Measurements from ENCODE around the gene DNAJC3. TPM values are rescaled to one million over a fixed set of nuclear protein-coding genes. Genes with fewer than 3 reads are reported as not detected.
"Not testable (repeated sequence)": the region's sequence is repeated elsewhere in the genome, so short reads cannot be mapped to it uniquely, and the experiment has no call there.

DNAJC3 gene
- total RNA-seq, 1 experiment from 2014 or later, result 22.5 TPM

GRCh38 chr13:95656386-95657015 lies 20.4 kb upstream of the DNAJC3 start:
- H3K27me3 ChIP-seq, result peaks cover 4% of the 10 kb centered on the region
- peaks cover 5% of the 10 kb centered on the region; the same call in 1 of the 2 replicates for H3K9me3 ChIP-seq
- no peak for DNase-seq
- H3K36me3 ChIP-seq, result no peaks in the 10 kb centered on the region
- no peak overlapping the region for H3K4me3 ChIP-seq

- DNase-seq, result no peak
- H3K36me3 ChIP-seq, result no peaks in the 10 kb centered on the region
- H3K4me3 ChIP-seq, result no peak overlapping the region
Measured at GRCh38 chr13:95659500-95659899, 17.4 kb upstream of the DNAJC3 start.

GRCh38 chr13:95660981-95661581 lies 15.9 kb upstream of the DNAJC3 start:
- H3K4me3 ChIP-seq, result no peak overlapping the region
- no peak for DNase-seq
- H3K27me3 ChIP-seq, result no peaks in the 10 kb centered on the region
- no peaks in the 10 kb centered on the region for H3K36me3 ChIP-seq
- H3K9me3 ChIP-seq, result peaks cover 11% of the 10 kb centered on the region

More at GRCh38 chr13:95659500-95659899, 17.4 kb upstream of the DNAJC3 start:
- no peaks in the 10 kb centered on the region for H3K27me3 ChIP-seq
- H3K9me3 ChIP-seq, result peaks cover 5% of the 10 kb centered on the region; the same call in 1 of the 2 replicates

DNA sequence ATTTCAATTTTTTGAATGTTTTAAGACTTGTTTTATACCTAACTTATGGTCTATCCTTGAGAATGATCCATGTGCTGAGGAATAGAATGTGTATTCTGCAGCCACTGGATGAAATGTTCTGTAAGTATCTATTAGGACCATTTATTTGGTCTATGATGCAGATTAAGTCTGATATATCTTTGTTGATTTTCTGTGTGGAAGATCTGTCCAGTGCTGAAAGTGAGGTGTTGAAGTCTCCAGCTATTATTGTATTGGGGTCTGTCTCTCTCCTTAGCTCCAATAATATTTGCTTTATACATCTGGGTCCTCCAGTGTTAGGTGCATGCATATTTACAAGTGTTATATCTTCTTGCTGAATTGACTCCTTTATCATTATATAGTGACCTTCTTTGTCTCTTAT lies 9.7 kb upstream of the DNAJC3 start:
- not testable (repeated sequence) for H3K4me3 ChIP-seq, H3K27me3 ChIP-seq, DNase-seq, H3K36me3 ChIP-seq
- peaks cover 46% of the 10 kb centered on the region for H3K9me3 ChIP-seq

DNA sequence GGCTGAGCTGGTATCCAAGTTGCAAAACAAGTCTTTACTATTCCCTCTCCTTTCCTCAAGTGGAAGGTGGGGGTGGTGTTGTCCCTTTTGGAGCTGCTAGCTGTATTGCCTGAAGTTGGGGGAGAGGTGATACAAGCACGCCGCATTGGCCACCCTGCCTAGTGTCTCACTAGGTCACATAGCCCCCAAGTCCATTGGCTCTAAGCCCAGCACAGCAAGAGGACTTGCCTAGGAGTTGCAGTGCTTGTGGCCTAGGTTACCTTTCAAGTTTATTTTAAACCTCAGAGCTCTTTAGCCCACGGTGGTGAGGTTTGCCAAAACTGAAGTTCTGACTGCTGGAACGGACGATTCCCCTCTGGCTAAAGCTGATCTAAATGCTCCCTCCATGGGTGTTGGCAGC lies 5.3 kb upstream of the DNAJC3 start:
- H3K36me3 ChIP-seq, result peaks cover 2% of the 10 kb centered on the region; the same call in 1 of the 2 replicates
- H3K4me3 ChIP-seq, result no peak overlapping the region
- peaks cover 41% of the 10 kb centered on the region for H3K9me3 ChIP-seq
- no peaks in the 10 kb centered on the region for H3K27me3 ChIP-seq
- DNase-seq, result no peak

- peaks cover 8% of the 10 kb centered on the region; the same call in 1 of the 2 replicates for H3K9me3 ChIP-seq
- H3K36me3 ChIP-seq, result peaks cover 5% of the 10 kb centered on the region; the same call in 1 of the 2 replicates
- H3K4me3 ChIP-seq, result peak overlapping the region; percentile 85
- H3K27me3 ChIP-seq, result no peaks in the 10 kb centered on the region
- DNase-seq, result peak; percentile 0
Measured at GRCh38 chr13:95676105-95676761, 706 bp upstream of the DNAJC3 start.

GRCh38 chr13:95677564-95678266 lies 776 bp downstream of the DNAJC3 start:
- H3K9me3 ChIP-seq, result peaks cover 3% of the 10 kb centered on the region; the same call in 1 of the 2 replicates
- peaks cover 10% of the 10 kb centered on the region; the same call in 1 of the 2 replicates for H3K36me3 ChIP-seq
- H3K27me3 ChIP-seq, result no peaks in the 10 kb centered on the region
- peak overlapping the region; percentile 85 for H3K4me3 ChIP-seq
- peak; percentile 3 for DNase-seq

- Histone ChIP-seq H3K4me3 (no peak overlapping the region), H3K36me3 (peaks cover 10% of the 10 kb centered on the region; the same call in 1 of the 2 replicates), H3K9me3 (no peaks in the 10 kb centered on the region), H3K27me3 (no peaks in the 10 kb centered on the region)
- no peak for DNase-seq
Measured at GRCh38 chr13:95678967-95679366, 2.0 kb downstream of the DNAJC3 start.

DNA sequence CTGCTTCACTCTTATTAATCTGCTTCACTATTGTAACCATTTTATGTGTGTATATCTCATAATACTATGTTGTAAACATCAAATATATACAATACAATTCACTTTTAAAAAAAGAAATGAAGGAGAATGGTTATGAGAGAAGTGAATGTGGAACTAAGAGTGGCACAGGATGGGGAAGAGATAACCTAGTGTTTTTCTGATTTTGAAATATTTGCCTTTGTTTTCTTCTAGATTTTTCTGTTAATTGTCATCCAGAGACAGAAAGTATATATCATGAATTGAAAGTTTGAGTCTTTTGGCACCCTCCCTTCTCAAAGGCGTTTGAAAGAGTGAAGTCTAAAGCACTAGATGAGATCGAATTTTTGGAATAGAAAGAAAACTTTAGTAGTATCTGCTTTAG lies 2.8 kb downstream of the DNAJC3 start:
- Histone ChIP-seq H3K4me3 (no peak overlapping the region), H3K9me3 (no peaks in the 10 kb centered on the region), H3K27me3 (no peaks in the 10 kb centered on the region), H3K36me3 (peaks cover 9% of the 10 kb centered on the region; the same call in 1 of the 2 replicates)
- no peak for DNase-seq

DNA sequence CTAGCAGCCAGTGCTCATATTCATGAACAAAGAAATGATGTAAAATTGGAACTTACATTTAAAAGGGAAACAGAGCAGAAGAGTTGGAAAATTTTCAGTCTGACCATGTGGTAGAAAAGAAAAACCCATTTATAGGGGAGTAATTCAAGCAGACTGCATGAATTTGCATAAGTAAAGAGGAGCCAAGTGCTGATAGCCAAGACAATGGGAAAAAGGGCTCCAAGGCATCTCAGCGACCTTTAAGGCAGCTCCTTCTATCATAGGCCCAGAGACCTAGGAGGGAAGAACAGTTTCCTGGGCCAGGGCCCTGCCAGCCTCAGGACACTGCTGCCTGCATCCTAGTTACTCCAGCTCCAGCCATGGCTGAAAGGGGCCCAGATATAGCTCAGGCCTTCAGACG lies 7.5 kb downstream of the DNAJC3 start:
- Histone ChIP-seq H3K9me3 (peaks cover 9% of the 10 kb centered on the region), H3K36me3 (peaks cover 6% of the 10 kb centered on the region; the same call in 1 of the 2 replicates), H3K4me3 (no peak overlapping the region), H3K27me3 (no peaks in the 10 kb centered on the region)
- no peak for DNase-seq

DNA sequence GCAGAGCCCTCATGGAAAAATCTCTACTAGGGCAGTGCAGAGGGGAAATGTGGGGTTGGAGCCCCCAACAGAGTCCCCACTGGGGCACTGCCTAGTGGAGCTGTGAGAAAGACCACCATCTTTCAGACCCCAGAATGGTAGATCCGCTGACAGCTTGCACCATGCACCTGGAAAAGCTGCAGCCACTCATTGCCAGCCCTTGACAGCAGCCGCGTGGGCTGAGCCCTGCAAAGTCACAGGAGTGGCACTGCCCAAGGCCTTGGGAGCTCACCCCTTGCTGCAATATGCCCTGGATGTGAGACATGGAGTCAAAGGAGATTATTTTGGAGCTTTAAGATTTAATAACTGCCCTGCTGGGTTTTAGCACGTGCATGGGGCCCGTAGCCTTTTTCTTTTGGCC lies 8.0 kb downstream of the DNAJC3 start:
- not testable (repeated sequence) for H3K27me3 ChIP-seq, H3K36me3 ChIP-seq, H3K9me3 ChIP-seq, DNase-seq, H3K4me3 ChIP-seq

DNA sequence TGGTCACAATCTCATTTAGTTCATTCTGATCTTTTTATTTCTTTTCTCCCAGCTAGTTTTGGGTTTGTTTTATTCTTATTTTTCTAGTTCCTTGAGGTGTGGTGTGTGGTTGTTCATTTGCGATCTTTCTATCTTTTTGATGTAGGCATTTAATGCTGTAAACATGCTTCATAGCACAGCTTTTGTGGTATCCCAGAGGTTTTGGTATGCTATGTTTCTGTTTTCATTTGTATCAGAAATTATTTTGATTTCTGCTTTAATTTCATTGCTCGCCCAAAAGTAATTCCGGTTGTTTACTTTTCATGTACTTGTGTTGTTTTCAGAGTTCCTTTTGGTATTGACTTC lies 12.6 kb downstream of the DNAJC3 start:
- H3K36me3 ChIP-seq, result no peaks in the 10 kb centered on the region
- peaks cover 9% of the 10 kb centered on the region for H3K9me3 ChIP-seq
- DNase-seq, result no peak
- H3K4me3 ChIP-seq, result no peak overlapping the region
- no peaks in the 10 kb centered on the region for H3K27me3 ChIP-seq

DNA sequence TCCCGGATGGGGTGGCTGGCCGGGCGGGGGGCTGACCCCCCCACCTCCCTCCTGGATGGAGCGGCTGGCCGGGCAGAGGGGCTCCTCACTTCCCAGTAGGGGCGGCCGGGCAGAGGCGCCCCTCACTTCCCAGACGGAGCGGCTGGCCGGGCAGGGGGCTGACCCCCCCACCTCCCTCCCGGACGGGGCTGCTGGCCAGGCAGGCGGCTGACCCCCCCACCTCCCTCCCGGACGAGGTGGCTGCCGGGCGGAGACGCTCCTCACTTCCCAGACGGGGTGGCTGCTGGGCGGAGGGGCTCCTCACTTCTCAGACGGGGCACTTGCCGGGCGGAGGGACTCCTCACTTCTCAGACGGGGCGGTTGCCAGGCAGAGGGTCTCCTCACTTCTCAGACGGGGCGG lies 14.0 kb downstream of the DNAJC3 start:
- not testable (repeated sequence) for DNase-seq, H3K9me3 ChIP-seq

DNA sequence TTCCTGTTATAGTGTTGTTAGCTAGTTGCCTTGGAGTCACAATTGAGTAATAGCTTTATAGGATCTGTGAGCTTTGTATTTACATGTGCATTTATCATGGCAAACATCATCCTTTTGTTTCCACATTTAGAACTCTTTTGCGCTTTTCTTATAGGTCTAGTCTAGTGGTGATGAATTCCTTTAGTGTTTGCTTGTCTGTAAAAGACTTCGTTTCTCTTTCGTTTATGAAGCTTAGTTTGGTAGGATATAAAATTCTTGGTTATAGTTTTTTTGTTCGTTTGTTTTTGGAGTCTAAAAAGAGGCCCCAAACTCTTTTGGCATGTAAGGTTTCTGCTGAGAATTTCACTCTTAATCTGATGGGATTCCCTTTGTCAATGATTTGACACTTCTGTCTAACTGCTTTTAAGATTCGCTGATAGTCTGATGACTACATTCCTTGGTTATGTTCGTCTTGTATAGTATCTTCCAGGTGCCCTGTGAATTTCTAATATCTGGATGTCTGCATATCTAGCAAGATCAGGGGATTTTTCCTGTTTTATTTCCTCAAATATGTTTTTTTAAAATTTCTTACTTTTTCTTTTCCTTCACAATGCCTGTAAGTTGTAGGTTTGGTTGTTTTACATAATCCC lies 20.2 kb downstream of the DNAJC3 start:
- Histone ChIP-seq H3K36me3 (no peaks in the 10 kb centered on the region), H3K4me3 (no peak overlapping the region), H3K9me3 (no peaks in the 10 kb centered on the region), H3K27me3 (no peaks in the 10 kb centered on the region)
- no peak for DNase-seq

More for the DNA sequence above, 14.0 kb downstream of the DNAJC3 start:
- not testable (repeated sequence) for H3K27me3 ChIP-seq, H3K4me3 ChIP-seq, H3K36me3 ChIP-seq

- Histone ChIP-seq H3K36me3 (no peaks in the 10 kb centered on the region), H3K9me3 (no peaks in the 10 kb centered on the region), H3K27me3 (no peaks in the 10 kb centered on the region), H3K4me3 (no peak overlapping the region)
- no peak for DNase-seq
Measured at GRCh38 chr13:95698047-95698749, 21.3 kb downstream of the DNAJC3 start.

GRCh38 chr13:95703576-95703975 lies 26.6 kb downstream of the DNAJC3 start:
- Histone ChIP-seq H3K9me3 (no peaks in the 10 kb centered on the region), H3K4me3 (no peak overlapping the region), H3K27me3 (no peaks in the 10 kb centered on the region), H3K36me3 (peaks cover 4% of the 10 kb centered on the region)
- no peak for DNase-seq

Data from MG63 (cell line).